Caco-2 (cell line): ENCODE data around the gene ANTKMT. TPM values are rescaled to one million over a fixed set of nuclear protein-coding genes. Genes with fewer than 3 reads are reported as not detected.
A peak's percentile ranks its signal among the peaks of the same experiment; 100 is the strongest.

ENCODE experiments used
- BruUV-seq: library from RNA; stranded (reverse); fragments of 400-500 nt; replicated peaks from 2 replicates; lab custom pipeline; 2021; lab: Mats Ljungman, UMichigan
- CTCF ChIA-PET: fragments of 300-600 bp; sonication (Branson Sonifier 250); formaldehyde crosslinking; loops from one replicate; lab custom pipeline; 2022; ENCODE audit warnings: antibody characterized with exemption; lab: Charles Lee
- POLR2A ChIA-PET: fragments of 300-600 bp; sonication (Branson Sonifier 250); formaldehyde crosslinking; loops from one replicate; lab custom pipeline; 2022; ENCODE audit warnings: antibody characterized with exemption; lab: Charles Lee
- DNase-seq, 2 experiments: peaks; one replicate each; pipeline versions ENCODE4 v3.0.0 to v3.0.0-alpha.2; 2020 to 2022
- H3K27me3 ChIP-seq: replicated peaks from 2 replicates; pipeline ENCODE4 v1.6.0; 2011; ENCODE audit warnings: low read length; ENCODE audit not compliant: control insufficient read depth, insufficient read depth
- H3K36me3 ChIP-seq: 2 replicates; pipeline ENCODE4 v1.5.1; 2011; ENCODE audit warnings: low read length; ENCODE audit not compliant: control insufficient read depth, insufficient read depth
- H3K4me1 ChIP-seq: fragments of 250-450 bp; sonication (Bioruptor Pico); 2 replicates; pipeline ENCODE4 v1.5.1; 2020; ENCODE audit warnings: mild to moderate bottlenecking
- H3K4me3 ChIP-seq: 2 replicates; pipeline ENCODE4 v1.5.1; 2011; ENCODE audit warnings: low read depth, mild to moderate bottlenecking, control low read depth, low read length
- H3K9me3 ChIP-seq: fragments of 250-450 bp; sonication (Bioruptor Pico); 2 replicates; pipeline ENCODE4 v1.5.1; 2020; ENCODE audit warnings: mild to moderate bottlenecking, moderate library complexity
- H3K27ac Mint-ChIP-seq: one replicate; pipeline ENCODE4 v1.8.0; 2022; ENCODE audit warnings: mixed read lengths; ENCODE audit not compliant: unreplicated experiment
- H3K27me3 Mint-ChIP-seq: one replicate; pipeline ENCODE4 v1.8.0; 2022; ENCODE audit warnings: mixed read lengths; ENCODE audit not compliant: insufficient read depth, unreplicated experiment
- H3K36me3 Mint-ChIP-seq: one replicate; pipeline ENCODE4 v1.8.0; 2022; ENCODE audit warnings: mild to moderate bottlenecking, mixed read lengths; ENCODE audit not compliant: insufficient read depth, unreplicated experiment
- H3K4me1 Mint-ChIP-seq: one replicate; pipeline ENCODE4 v1.8.0; 2022; ENCODE audit warnings: low read depth, mixed read lengths; ENCODE audit not compliant: unreplicated experiment
- H3K4me3 Mint-ChIP-seq: one replicate; pipeline ENCODE4 v1.8.0; 2022; ENCODE audit warnings: mild to moderate bottlenecking, moderate library complexity, mixed read lengths; ENCODE audit not compliant: unreplicated experiment
- H3K9me3 Mint-ChIP-seq: one replicate; pipeline ENCODE4 v1.8.0; 2022; ENCODE audit warnings: mixed read lengths; ENCODE audit not compliant: unreplicated experiment
- intact Hi-C: fragments of 100-400 bp; cut with micrococcal nuclease; formaldehyde crosslinking; loops from one replicate; pipeline ENCODE4 v1.10.0; 2022; ENCODE audit not compliant: unreplicated experiment
- total RNA-seq: library from RNA; stranded (reverse); gene quantifications from 2 replicates; pipeline ENCODE4 v1.2.3, GENCODE V29; 2022
- TF ChIP-seq, protein P1 (sequence below), 2 experiments: fragments of 200-600 bp in 1 of 2; IDR thresholded peaks; 1 replicate in 1 of 2; 2 replicates in 1 of 2; pipeline versions ENCODE4 v1.5.1 to v1.8.0; 2011 to 2022; ENCODE audit warnings: antibody characterized with exemption in 1 of 2, control low read depth in 1 of 2, inconsistent platforms in 1 of 2, low read depth in 1 of 2, low read length in 1 of 2, mild to moderate bottlenecking in 1 of 2, moderate library complexity in 1 of 2; ENCODE audit not compliant: insufficient read depth in 1 of 2, severe bottlenecking in 1 of 2, unreplicated experiment in 1 of 2

Gene ANTKMT
- total RNA-seq, 1 experiment from 2014 or later = 42.6 TPM

- TSS peak; percentile 62 for BruUV-seq
- no peaks in the 10 kb centered on the region; the same call in 1 of the 2 replicates for H3K36me3 ChIP-seq
- H3K4me3 Mint-ChIP-seq = peak overlapping the region; percentile 71
- no peaks in the 10 kb centered on the region for H3K9me3 Mint-ChIP-seq
- no peaks in the 10 kb centered on the region for H3K9me3 ChIP-seq
- no peaks in the 10 kb centered on the region for H3K27me3 ChIP-seq
- ChIA-PET POLR2A (no interaction called here), CTCF (interaction anchor here (0.6 to 0.7 kb wide), 2 partner anchors 14 to 95 kb away, joined by 4 to 6 read pairs; no protein-coding TSS in a partner anchor)
- no peaks in the 10 kb centered on the region for H3K4me1 Mint-ChIP-seq
- TF ChIP-seq, protein P1, sequence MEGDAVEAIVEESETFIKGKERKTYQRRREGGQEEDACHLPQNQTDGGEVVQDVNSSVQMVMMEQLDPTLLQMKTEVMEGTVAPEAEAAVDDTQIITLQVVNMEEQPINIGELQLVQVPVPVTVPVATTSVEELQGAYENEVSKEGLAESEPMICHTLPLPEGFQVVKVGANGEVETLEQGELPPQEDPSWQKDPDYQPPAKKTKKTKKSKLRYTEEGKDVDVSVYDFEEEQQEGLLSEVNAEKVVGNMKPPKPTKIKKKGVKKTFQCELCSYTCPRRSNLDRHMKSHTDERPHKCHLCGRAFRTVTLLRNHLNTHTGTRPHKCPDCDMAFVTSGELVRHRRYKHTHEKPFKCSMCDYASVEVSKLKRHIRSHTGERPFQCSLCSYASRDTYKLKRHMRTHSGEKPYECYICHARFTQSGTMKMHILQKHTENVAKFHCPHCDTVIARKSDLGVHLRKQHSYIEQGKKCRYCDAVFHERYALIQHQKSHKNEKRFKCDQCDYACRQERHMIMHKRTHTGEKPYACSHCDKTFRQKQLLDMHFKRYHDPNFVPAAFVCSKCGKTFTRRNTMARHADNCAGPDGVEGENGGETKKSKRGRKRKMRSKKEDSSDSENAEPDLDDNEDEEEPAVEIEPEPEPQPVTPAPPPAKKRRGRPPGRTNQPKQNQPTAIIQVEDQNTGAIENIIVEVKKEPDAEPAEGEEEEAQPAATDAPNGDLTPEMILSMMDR (IDR thresholded peaks at IDR 0.05; ENCODE audit: insufficient read depth in 1 of 2, low read depth in 1 of 2, low read length in 1 of 2, severe bottlenecking in 1 of 2, unreplicated experiment in 1 of 2) = no peak
- no peaks in the 10 kb centered on the region for H3K27me3 Mint-ChIP-seq
- peaks cover 32% of the 10 kb centered on the region for H3K36me3 Mint-ChIP-seq
- H3K27ac Mint-ChIP-seq = no peak overlapping the region
- DNase-seq = no peak
- no peaks in the 10 kb centered on the region for H3K4me1 ChIP-seq
- intact Hi-C loops = loop anchor here (5.0 kb wide), 1 partner anchor 47 kb away; the partner anchor contains the start of genes CHTF18 and RPUSD1
- peak overlapping the region; percentile 69 for H3K4me3 ChIP-seq
Observed at GRCh38 chr16:739560-740458, 18.9 kb downstream of the ANTKMT start.

- H3K9me3 Mint-ChIP-seq = no peaks in the 10 kb centered on the region
- intact Hi-C loops = loop anchor here (5.0 kb wide), 1 partner anchor 47 kb away; the partner anchor contains the start of genes CHTF18 and RPUSD1
- no peaks in the 10 kb centered on the region for H3K9me3 ChIP-seq
- H3K4me3 ChIP-seq = peak overlapping the region; percentile 69
- DNase-seq = no peak
- H3K4me1 ChIP-seq = no peaks in the 10 kb centered on the region
- POLR2A ChIA-PET = no interaction called here
- no peaks in the 10 kb centered on the region for H3K27me3 ChIP-seq
- H3K4me3 Mint-ChIP-seq = peak overlapping the region; percentile 71
- no peak overlapping the region for H3K27ac Mint-ChIP-seq
- TF ChIP-seq, protein P1 (IDR thresholded peaks at IDR 0.05; ENCODE audit: insufficient read depth in 1 of 2, low read depth in 1 of 2, low read length in 1 of 2, severe bottlenecking in 1 of 2, unreplicated experiment in 1 of 2) = no peak
- peaks cover 29% of the 10 kb centered on the region for H3K36me3 Mint-ChIP-seq
- BruUV-seq = no TSS peak
- no peaks in the 10 kb centered on the region; the same call in 1 of the 2 replicates for H3K36me3 ChIP-seq
- H3K27me3 Mint-ChIP-seq = no peaks in the 10 kb centered on the region
- H3K4me1 Mint-ChIP-seq = no peaks in the 10 kb centered on the region
- CTCF ChIA-PET = interaction anchor here (0.6 to 0.7 kb wide), 2 partner anchors 13 to 94 kb away, joined by 4 to 6 read pairs; no protein-coding TSS in a partner anchor
Observed at GRCh38 chr16:740459-740763, 19.5 kb downstream of the ANTKMT start.

- no peaks in the 10 kb centered on the region for H3K9me3 ChIP-seq
- no peaks in the 10 kb centered on the region for H3K4me1 ChIP-seq
- Mint-ChIP-seq H3K4me3 (peak within 1 kb of the TSS; percentile 71), H3K9me3 (no peaks in the 10 kb centered on the region), H3K27ac (peak within 1 kb of the TSS; percentile 61), H3K4me1 (no peaks in the 10 kb centered on the region), H3K27me3 (no peaks in the 10 kb centered on the region), H3K36me3 (peaks cover 29% of the 10 kb centered on the region)
- ChIA-PET CTCF (interaction anchor here (0.6 to 1.0 kb wide), 3 partner anchors 13 to 93 kb away, joined by 4 to 6 read pairs (median 4); no protein-coding TSS in a partner anchor), POLR2A (interaction anchor here (0.5 to 1.6 kb wide), 4 partner anchors 13 to 71 kb away, joined by 3 to 10 read pairs (median 4); partner anchors contain the start of genes CHTF18 and RPUSD1)
- intact Hi-C loops = loop anchor here (5.0 kb wide), 1 partner anchor 46 kb away; the partner anchor contains the start of genes CHTF18 and RPUSD1
- peak; percentile 88 to 94 for DNase-seq
- H3K4me3 ChIP-seq = peak within 1 kb of the TSS; percentile 69
- H3K36me3 ChIP-seq = no peaks in the 10 kb centered on the region; the same call in 1 of the 2 replicates
- no peaks in the 10 kb centered on the region for H3K27me3 ChIP-seq
- TSS peak; percentile 75 for BruUV-seq
- TF ChIP-seq, protein P1 (IDR thresholded peaks at IDR 0.05; ENCODE audit: insufficient read depth in 1 of 2, low read depth in 1 of 2, low read length in 1 of 2, severe bottlenecking in 1 of 2, unreplicated experiment in 1 of 2) = peak; percentile 64 to 87
Observed at GRCh38 chr16:740764-741505, 20.0 kb downstream of the ANTKMT start, which contains the start of gene CIAO3. CIAO3 (minus strand) TSS chr16:740997; CDS start chr16:740985, 12 bp downstream.
